Measurements from ENCODE around the gene LY6G5C. TPM values are rescaled to one million over a fixed set of nuclear protein-coding genes. Genes with fewer than 3 reads are reported as not detected.

Gene LY6G5C
- total RNA-seq, 2 donors from 2014 or later: 2.2 to 5.0 TPM

DNA sequence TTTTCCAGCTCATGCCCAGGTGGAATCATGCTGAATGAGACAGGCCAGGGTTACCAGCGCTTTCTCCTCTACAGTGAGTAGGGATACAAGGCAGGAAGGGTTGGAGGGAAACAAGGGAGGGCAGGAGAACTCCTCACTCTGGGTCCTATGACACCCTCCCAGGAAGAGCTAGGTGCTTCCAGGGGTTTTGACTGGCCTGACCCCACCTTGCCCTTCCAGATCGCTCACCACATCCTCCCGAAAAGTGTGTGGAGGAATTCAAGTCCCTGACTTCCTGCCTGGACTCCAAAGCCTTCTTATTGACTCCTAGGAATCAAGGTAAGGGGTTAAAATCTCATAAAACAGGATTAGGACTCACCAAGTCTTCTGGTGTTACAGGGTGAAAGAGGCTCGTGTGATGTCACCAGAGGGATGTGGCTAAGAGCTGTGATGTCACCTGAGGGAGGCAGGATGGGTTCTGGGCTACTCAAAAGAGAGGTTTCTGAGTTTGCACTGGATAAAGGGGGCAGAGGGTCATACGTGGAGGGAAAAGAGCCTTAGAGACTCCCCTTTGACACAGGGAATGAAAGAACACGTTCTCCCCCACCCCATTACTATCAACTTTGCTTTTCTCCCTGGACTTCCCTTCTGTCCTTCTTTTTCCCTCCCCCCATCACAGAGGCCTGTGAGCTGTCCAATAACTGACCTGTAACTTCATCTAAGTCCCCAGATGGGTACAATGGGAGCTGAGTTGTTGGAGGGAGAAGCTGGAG, 23.3 kb downstream of the LY6G5C start:
- no peaks in the 10 kb centered on the region for H3K9me3 Mint-ChIP-seq
- peaks cover 26% of the 10 kb centered on the region for H3K4me1 Mint-ChIP-seq
- H3K27me3 Mint-ChIP-seq: no peaks in the 10 kb centered on the region
- H3K36me3 Mint-ChIP-seq (ENCODE audit: low read depth): peaks cover 75% of the 10 kb centered on the region
- ATAC-seq (replicated peaks): peak; percentile 24
- H3K27ac Mint-ChIP-seq: peak overlapping the region; percentile 95
- H3K4me3 Mint-ChIP-seq: peak overlapping the region; percentile 96

DNA sequence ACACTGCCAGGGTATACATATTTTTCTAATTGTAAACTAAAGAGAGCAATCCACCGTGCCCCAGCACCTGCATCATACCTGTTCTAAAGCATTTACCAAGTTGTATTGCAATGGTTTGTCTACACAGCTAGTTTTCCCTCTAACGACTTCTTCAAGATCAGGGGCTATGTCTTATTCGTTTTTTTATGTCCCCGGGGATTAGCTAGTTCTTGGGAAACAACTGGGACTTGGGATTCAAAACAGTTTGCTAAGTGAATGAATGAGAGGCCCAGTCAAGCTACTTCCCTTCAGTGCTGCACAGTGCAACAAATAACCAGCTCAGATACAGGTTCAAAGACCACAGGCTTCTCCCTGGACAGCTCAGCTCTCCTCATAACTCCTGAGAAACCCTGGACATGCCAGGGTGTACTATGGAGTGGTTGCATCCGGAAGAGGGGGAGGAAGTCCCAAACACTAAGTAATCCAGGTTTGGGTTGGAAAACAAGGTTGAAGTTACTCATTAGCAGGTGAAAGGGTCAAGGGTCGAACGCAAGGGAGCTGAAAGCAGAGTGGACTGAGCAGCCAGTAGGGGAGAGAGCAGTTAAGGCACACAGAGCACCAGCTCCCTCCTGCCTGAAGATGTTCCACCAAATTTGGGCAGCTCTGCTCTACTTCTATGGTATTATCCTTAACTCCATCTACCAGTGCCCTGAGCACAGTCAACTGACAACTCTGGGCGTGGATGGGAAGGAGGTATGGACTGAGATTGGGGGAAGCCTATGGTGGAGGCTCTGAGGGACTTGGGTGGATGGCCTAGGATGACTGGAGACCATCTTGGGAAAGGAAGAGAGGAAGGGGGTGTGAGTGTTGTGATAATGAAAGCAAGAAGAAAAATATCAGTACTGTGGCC, 25.3 kb downstream of the LY6G5C start, which contains the start of gene APOM:
Gene APOM, plus strand, starts transcription at position 546 of the 889 bp plus-strand sequence. Its CDS starts 73 bp downstream, at position 619.
- Mint-ChIP-seq H3K4me3 (no peak within 1 kb of the TSS), H3K27me3 (no peaks in the 10 kb centered on the region), H3K4me1 (peaks cover 27% of the 10 kb centered on the region), H3K27ac (peak within 1 kb of the TSS; percentile 4), H3K36me3 (ENCODE audit: low read depth) (peaks cover 76% of the 10 kb centered on the region), H3K9me3 (no peaks in the 10 kb centered on the region)
- no peak for ATAC-seq (replicated peaks)

DNA sequence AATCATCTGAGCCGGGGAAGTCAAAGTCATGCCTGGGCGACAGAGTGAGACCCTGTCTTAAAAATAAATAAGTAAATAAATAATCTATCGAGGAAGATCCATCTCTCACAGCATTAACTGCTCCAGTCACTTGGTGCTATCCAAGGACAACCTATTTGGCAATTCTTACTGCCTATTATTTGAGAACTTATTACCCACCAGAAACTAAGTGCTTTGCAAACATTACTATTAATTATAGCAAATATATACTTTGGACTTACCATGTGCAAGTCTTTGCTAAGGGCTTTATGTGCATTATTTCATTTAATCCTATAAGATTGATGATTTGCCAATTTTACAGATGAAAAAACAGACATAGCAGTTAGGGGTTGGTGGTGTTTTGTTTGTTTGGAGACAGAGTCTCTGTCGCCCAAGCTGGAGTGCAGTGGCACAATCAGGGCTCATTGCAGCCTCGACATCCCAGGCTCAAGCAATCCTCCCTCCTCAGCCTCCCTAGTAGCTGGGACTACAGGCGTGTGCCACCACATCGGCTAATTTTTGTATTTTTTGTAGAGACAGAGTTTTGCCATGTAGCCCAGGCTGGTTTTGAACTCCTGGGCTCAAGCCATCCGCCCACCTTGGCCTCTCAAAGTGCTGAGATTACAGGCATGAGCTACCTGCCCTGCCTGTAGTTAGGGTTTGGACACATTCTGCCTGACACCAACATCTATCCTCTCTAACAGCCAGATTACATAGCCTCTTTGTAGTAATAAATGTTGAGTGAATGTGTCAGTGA, 26.1 kb downstream of the LY6G5C start:
- Mint-ChIP-seq H3K36me3 (ENCODE audit: low read depth) (peaks cover 77% of the 10 kb centered on the region), H3K27ac (no peak overlapping the region), H3K9me3 (no peaks in the 10 kb centered on the region), H3K27me3 (no peaks in the 10 kb centered on the region), H3K4me1 (peaks cover 27% of the 10 kb centered on the region), H3K4me3 (no peak overlapping the region)
- no peak for ATAC-seq (replicated peaks)

- Mint-ChIP-seq H3K27me3 (no peaks in the 10 kb centered on the region), H3K4me1 (peaks cover 26% of the 10 kb centered on the region), H3K36me3 (ENCODE audit: low read depth) (peaks cover 77% of the 10 kb centered on the region), H3K9me3 (no peaks in the 10 kb centered on the region), H3K27ac (peak overlapping the region; percentile 99), H3K4me3 (peak overlapping the region; percentile 98)
- peak; percentile 65 for ATAC-seq (replicated peaks)
Measured at GRCh38 chr6:31652925-31653724, 27.7 kb downstream of the LY6G5C start.

GRCh38 chr6:31651602-31652191, 29.2 kb downstream of the LY6G5C start:
- H3K27me3 Mint-ChIP-seq: no peaks in the 10 kb centered on the region
- peak; percentile 72 for ATAC-seq (replicated peaks)
- H3K4me1 Mint-ChIP-seq: peaks cover 19% of the 10 kb centered on the region
- peak overlapping the region; percentile 99 for H3K27ac Mint-ChIP-seq
- H3K36me3 Mint-ChIP-seq (ENCODE audit: low read depth): peaks cover 80% of the 10 kb centered on the region
- peak overlapping the region; percentile 98 for H3K4me3 Mint-ChIP-seq
- H3K9me3 Mint-ChIP-seq: no peaks in the 10 kb centered on the region

GRCh38 chr6:31645325-31645724, 35.5 kb downstream of the LY6G5C start:
- peaks cover 99% of the 10 kb centered on the region for H3K36me3 Mint-ChIP-seq (ENCODE audit: low read depth)
- no peaks in the 10 kb centered on the region for H3K9me3 Mint-ChIP-seq
- no peak for ATAC-seq (replicated peaks)
- H3K4me1 Mint-ChIP-seq: peaks cover 9% of the 10 kb centered on the region
- H3K27me3 Mint-ChIP-seq: no peaks in the 10 kb centered on the region
- H3K4me3 Mint-ChIP-seq: no peak overlapping the region
- peak overlapping the region; percentile 11 for H3K27ac Mint-ChIP-seq

DNA sequence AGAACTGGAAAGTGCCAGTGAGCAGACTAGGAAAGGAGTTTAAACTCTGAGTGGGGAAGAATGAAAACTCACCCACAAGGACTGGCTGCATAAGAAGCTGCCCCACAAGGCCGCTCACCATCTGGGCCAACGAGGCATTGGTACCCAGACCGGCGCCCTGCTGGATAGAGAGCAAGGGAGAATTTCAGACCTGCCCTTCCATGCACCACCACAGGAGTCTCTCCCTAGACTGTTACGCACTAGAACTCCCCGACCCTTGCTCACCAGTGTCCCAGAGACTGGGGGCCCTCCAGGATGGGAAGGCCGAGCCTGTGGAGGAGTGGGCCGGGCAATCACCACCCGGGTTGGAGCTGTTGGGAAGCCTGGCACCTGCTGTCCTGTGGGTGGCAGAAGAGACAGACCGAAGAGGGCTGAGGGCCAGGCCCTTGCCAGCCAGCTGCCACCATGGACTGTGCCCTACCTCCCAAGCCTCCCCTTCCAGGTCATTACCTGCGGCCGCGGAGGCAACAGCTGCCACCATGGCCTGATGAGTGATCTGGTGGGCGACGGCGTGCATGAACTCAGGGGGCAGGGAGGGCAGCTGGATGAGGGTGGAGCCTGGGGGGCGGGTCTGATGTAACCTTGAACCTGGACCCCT, 36.9 kb downstream of the LY6G5C start:
- Mint-ChIP-seq H3K36me3 (ENCODE audit: low read depth) (peaks cover 99% of the 10 kb centered on the region), H3K27me3 (no peaks in the 10 kb centered on the region), H3K9me3 (no peaks in the 10 kb centered on the region), H3K4me1 (peaks cover 9% of the 10 kb centered on the region), H3K4me3 (no peak overlapping the region), H3K27ac (no peak overlapping the region)
- no peak for ATAC-seq (replicated peaks)

GRCh38 chr6:31642798-31643570, 37.9 kb downstream of the LY6G5C start:
- peaks cover 9% of the 10 kb centered on the region for H3K4me1 Mint-ChIP-seq
- H3K4me3 Mint-ChIP-seq: no peak overlapping the region
- no peak for ATAC-seq (replicated peaks)
- H3K27me3 Mint-ChIP-seq: no peaks in the 10 kb centered on the region
- H3K27ac Mint-ChIP-seq: no peak overlapping the region
- peaks cover 99% of the 10 kb centered on the region for H3K36me3 Mint-ChIP-seq (ENCODE audit: low read depth)
- H3K9me3 Mint-ChIP-seq: no peaks in the 10 kb centered on the region

DNA sequence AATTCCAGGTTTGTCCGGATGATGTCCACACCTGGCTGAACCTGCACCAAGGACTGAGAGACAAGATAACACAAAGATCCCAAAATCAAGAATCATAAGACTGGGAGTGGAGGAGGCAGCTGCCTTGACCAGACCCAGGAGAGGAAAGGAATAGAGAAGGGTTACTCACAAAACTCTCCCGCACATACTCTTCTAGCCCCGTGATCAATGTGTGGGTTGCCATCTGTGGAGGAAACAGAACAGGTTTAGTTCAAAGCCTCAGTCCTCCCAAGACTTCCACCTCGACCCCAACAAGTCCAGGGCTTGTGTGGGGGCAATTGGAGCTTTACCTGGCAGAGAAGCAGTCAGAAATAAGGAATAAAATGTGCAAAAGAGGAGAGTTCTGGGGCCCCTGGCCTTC, 39.5 kb downstream of the LY6G5C start:
- Mint-ChIP-seq H3K36me3 (ENCODE audit: low read depth) (peaks cover 99% of the 10 kb centered on the region), H3K27ac (peak overlapping the region; percentile 89)

GRCh38 chr6:31640612-31641011, 40.3 kb downstream of the LY6G5C start:
- Mint-ChIP-seq H3K9me3 (no peaks in the 10 kb centered on the region), H3K27me3 (no peaks in the 10 kb centered on the region), H3K36me3 (ENCODE audit: low read depth) (peaks cover 99% of the 10 kb centered on the region), H3K4me3 (peak overlapping the region; percentile 54), H3K4me1 (peaks cover 9% of the 10 kb centered on the region), H3K27ac (peak overlapping the region; percentile 89)
- ATAC-seq (replicated peaks): no peak

More for the DNA sequence above, 39.5 kb downstream of the LY6G5C start:
- no peak for ATAC-seq (replicated peaks)
- H3K9me3 Mint-ChIP-seq: no peaks in the 10 kb centered on the region
- no peaks in the 10 kb centered on the region for H3K27me3 Mint-ChIP-seq
- peaks cover 9% of the 10 kb centered on the region for H3K4me1 Mint-ChIP-seq
- H3K4me3 Mint-ChIP-seq: no peak overlapping the region

DNA sequence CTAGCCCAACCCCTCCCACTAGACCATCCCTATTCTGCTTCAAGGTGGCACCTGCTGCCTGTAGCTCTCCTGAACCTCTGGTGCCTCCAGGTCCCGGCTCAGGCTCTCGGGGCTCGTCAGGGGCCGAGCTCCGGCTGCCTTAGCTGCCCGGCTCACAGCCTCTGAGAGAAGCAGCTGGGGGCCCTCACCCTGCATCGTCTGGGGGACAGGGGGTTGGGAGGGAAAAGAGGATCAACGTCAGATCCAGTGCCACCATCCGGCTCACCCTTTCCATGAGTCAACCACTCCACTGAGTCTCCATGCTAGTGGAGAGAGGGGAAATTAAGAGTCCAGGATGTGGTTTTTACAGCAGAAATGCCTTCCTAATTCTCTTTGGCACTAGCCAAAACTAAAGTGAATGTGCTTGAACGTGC, 41.4 kb downstream of the LY6G5C start:
- Mint-ChIP-seq H3K27ac (peak overlapping the region; percentile 89), H3K27me3 (no peaks in the 10 kb centered on the region), H3K36me3 (ENCODE audit: low read depth) (peaks cover 99% of the 10 kb centered on the region), H3K9me3 (no peaks in the 10 kb centered on the region), H3K4me1 (peaks cover 9% of the 10 kb centered on the region), H3K4me3 (peak overlapping the region; percentile 54)
- ATAC-seq (replicated peaks): peak; percentile 80

GRCh38 chr6:31639043-31639442, 41.8 kb downstream of the LY6G5C start:
- H3K27ac Mint-ChIP-seq: no peak overlapping the region
- H3K36me3 Mint-ChIP-seq (ENCODE audit: low read depth): peaks cover 100% of the 10 kb centered on the region
- H3K4me3 Mint-ChIP-seq: no peak overlapping the region
- H3K27me3 Mint-ChIP-seq: no peaks in the 10 kb centered on the region
- no peak for ATAC-seq (replicated peaks)
- H3K9me3 Mint-ChIP-seq: no peaks in the 10 kb centered on the region
- peaks cover 10% of the 10 kb centered on the region for H3K4me1 Mint-ChIP-seq

Data from activated T-helper 17 cell treated with anti-CD3 and anti-CD28 coated beads, Interleukin-2, amount 50 U/mL, for 72 hours (primary cell).